BLaER1 treated with 17β-estradiol and CSF1 and Interleukin-3, amounts not matched to agents 10 nM and 100 nM (cell line): ENCODE measurements around the gene SCAMP1.

Source experiments
- H3K27ac ChIP-seq, 11 experiments: shearing (Covaris generic); formaldehyde crosslinking; 2 replicates each; pipeline ENCODE4 v1.8.1; 2022
- H3K27me3 ChIP-seq, 11 experiments: shearing (Covaris generic); formaldehyde crosslinking; 2 replicates each; pipeline ENCODE4 v1.8.1; 2022
- H3K36me3 ChIP-seq, 11 experiments: shearing (Covaris generic); formaldehyde crosslinking; 2 replicates each; pipeline ENCODE4 v1.8.1; 2022
- H3K4me1 ChIP-seq, 10 experiments: shearing (Covaris generic); formaldehyde crosslinking; 2 replicates each; pipeline ENCODE4 v1.8.1; 2022
- H3K4me2 ChIP-seq, 11 experiments: shearing (Covaris generic); formaldehyde crosslinking; 2 replicates each; pipeline ENCODE4 v1.8.1; 2022
- H3K4me3 ChIP-seq, 10 experiments: shearing (Covaris generic); formaldehyde crosslinking; 2 replicates each; pipeline ENCODE4 v1.8.1; 2022
- H3K9ac ChIP-seq, 11 experiments: shearing (Covaris generic); formaldehyde crosslinking; 2 replicates each; pipeline ENCODE4 v1.8.1; 2022
- H3K9me3 ChIP-seq, 11 experiments: shearing (Covaris generic); formaldehyde crosslinking; replicated peaks in 1 of 11; 2 replicates each; pipeline ENCODE4 v1.8.1; 2022
- H4K20me1 ChIP-seq, 11 experiments: shearing (Covaris generic); formaldehyde crosslinking; 2 replicates each; pipeline ENCODE4 v1.8.1; 2022
- Cebpa-rat ChIP-seq, 11 experiments: shearing (Covaris generic); IDR thresholded peaks; 2 replicates each; pipeline ENCODE4 v1.8.1; 2022

Gene SCAMP1

DNA sequence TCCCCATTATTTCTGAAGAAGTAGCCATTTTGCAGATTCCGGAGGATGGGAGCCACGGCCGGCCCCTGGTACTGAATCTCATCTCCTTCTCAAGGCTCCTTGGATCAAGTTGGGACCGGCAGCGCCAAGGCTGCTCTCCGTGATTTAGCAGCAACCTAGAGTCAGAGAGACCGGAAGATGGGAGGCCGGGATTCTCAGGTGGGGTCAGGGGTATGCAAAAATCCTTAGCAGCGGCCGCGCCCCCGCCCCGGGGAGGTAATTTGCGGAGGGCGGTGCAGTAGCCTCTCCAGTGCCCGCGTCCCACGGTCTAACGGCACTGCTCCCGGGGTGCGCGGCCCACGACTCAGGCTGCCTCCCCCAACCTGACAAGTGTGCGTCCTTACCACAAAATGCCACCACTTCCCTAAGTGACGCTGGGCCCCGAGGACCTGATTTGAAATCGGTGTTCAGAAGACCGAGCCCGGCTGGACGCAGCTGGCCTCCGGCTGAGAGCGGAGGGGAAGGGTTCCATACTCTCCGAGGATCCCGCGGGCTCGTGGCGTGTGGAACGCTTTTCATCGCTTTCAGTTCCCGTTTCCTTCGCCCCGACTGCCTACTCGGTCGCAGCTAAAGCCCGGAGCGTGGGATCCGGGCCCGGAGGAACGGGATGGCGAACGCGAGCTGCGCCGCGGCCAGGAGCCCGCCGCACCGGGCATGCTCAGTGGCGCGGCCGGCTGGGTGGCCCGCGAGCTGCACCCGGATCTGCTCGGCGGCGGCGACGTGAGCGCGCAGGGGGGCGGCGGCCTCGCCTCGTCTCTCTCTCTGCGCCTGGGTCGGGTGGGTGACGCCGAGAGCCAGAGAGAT is at the start of gene SCAMP1:
SCAMP1 (plus strand) TSS at position 787 of the 843 bp plus-strand sequence; CDS start at position 842, 55 bp downstream.
- peaks cover 21 to 54% (median 27%) of the 10 kb centered on the region in 10 experiments for H3K4me1 ChIP-seq
- TF ChIP-seq Cebpa-rat (IDR thresholded peaks at IDR 0.05), result no peak
- peak within 1 kb of the TSS; percentile 88 to 97 (median 94) for H3K9ac ChIP-seq
- H3K27me3 ChIP-seq, result no peaks in the 10 kb centered on the region
- peak within 1 kb of the TSS; percentile 80 to 94 (median 91) for H3K4me2 ChIP-seq
- H3K27ac ChIP-seq, result peak within 1 kb of the TSS; percentile 89 to 98 (median 95)
- peaks cover 0 to 19% (median 6%) of the 10 kb centered on the region in 11 experiments; a peak in 5 of 22 replicates for H3K36me3 ChIP-seq
- peak within 1 kb of the TSS; percentile 92 to 100 (median 94) for H3K4me3 ChIP-seq
- peaks cover 0 to 18% (median 0%) of the 10 kb centered on the region in 11 experiments; a peak in 6 of 22 replicates for H4K20me1 ChIP-seq
- H3K9me3 ChIP-seq, result no peaks in the 10 kb centered on the region

DNA sequence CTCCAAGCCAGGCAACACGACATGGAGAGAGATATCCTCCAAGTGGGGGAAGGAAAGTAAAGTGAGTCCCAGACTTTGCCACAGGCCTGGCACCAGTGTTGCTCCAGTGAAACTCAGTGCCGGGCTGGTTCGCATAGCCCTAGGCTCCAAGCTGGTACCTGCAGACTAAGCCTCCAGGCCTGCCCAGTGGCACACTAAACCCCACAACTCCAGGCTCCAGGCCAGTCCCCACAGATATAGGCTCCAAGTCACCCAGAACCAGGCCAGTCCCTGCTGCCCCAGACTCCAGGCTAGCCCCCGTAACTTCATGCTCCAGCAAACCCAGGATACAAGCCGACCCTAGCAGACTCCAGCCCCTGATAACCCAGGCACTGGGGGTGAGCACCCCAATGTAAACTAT is 42.9 kb upstream of the SCAMP1 start:
- no peaks in the 10 kb centered on the region for H4K20me1 ChIP-seq
- TF ChIP-seq Cebpa-rat (IDR thresholded peaks at IDR 0.05), result no peak
- no peaks in the 10 kb centered on the region for H3K27me3 ChIP-seq
- no peak overlapping the region for H3K27ac ChIP-seq
- H3K9ac ChIP-seq, result no peak overlapping the region
- peaks cover 0 to 18% (median 11%) of the 10 kb centered on the region in 11 experiments; a peak in 11 of 22 replicates for H3K9me3 ChIP-seq
- H3K4me3 ChIP-seq, result no peak overlapping the region
- H3K36me3 ChIP-seq, result no peaks in the 10 kb centered on the region
- no peaks in the 10 kb centered on the region for H3K4me1 ChIP-seq
- no peak overlapping the region for H3K4me2 ChIP-seq

GRCh38 chr5:78318337-78318736 is 42.1 kb upstream of the SCAMP1 start:
- H3K9ac ChIP-seq, result no peak overlapping the region
- no peaks in the 10 kb centered on the region for H3K27me3 ChIP-seq
- no peak overlapping the region for H3K4me2 ChIP-seq
- no peak overlapping the region for H3K4me3 ChIP-seq
- no peaks in the 10 kb centered on the region for H3K4me1 ChIP-seq
- H3K9me3 ChIP-seq, result peaks cover 0 to 18% (median 11%) of the 10 kb centered on the region in 11 experiments; a peak in 11 of 22 replicates
- H4K20me1 ChIP-seq, result no peaks in the 10 kb centered on the region
- H3K27ac ChIP-seq, result no peak overlapping the region
- no peaks in the 10 kb centered on the region for H3K36me3 ChIP-seq
- TF ChIP-seq Cebpa-rat (IDR thresholded peaks at IDR 0.05), result no peak

GRCh38 chr5:78320401-78320800 is 40.0 kb upstream of the SCAMP1 start:
- Histone ChIP-seq H3K9ac (no peak overlapping the region), H3K27me3 (no peaks in the 10 kb centered on the region), H3K4me3 (no peak overlapping the region), H3K4me2 (no peak overlapping the region), H3K4me1 (no peaks in the 10 kb centered on the region), H4K20me1 (no peaks in the 10 kb centered on the region), H3K27ac (no peak overlapping the region), H3K36me3 (no peaks in the 10 kb centered on the region), H3K9me3 (0 out of 22 replicates have a peak, but pooled peaks cover 0 to under 1% (median 0%) of the 10 kb centered on the region in 11 experiments)
- no peak for TF ChIP-seq Cebpa-rat (IDR thresholded peaks at IDR 0.05)

- Histone ChIP-seq H3K9ac (no peak overlapping the region), H3K9me3 (no peaks in the 10 kb centered on the region), H3K4me3 (no peak overlapping the region), H4K20me1 (no peaks in the 10 kb centered on the region), H3K4me2 (no peak overlapping the region), H3K4me1 (no peaks in the 10 kb centered on the region), H3K36me3 (no peaks in the 10 kb centered on the region), H3K27ac (no peak overlapping the region), H3K27me3 (no peaks in the 10 kb centered on the region)
- no peak for TF ChIP-seq Cebpa-rat (IDR thresholded peaks at IDR 0.05)
Measured at GRCh38 chr5:78323241-78323640, 37.2 kb upstream of the SCAMP1 start.

DNA sequence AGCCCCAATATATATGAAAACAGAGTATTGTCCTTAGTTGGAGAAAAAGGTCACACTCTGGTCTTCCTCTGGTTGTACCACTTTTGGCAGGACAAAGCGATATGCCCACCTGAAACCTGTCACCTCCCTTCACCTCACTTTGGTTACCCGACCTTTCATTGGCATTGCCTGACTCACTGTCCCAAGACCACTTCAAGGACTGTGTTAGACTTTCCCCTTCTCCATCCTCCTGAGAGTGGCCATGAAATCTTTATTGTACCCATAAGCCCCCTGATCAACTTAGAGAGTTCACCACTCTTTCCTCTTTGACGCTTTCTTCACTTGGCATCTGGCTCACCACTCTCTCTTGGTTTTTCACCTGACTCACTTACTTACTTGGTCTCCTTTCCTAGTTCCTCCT is 33.5 kb upstream of the SCAMP1 start:
- no peaks in the 10 kb centered on the region for H3K27me3 ChIP-seq
- no peak overlapping the region for H3K27ac ChIP-seq
- no peak for TF ChIP-seq Cebpa-rat (IDR thresholded peaks at IDR 0.05)
- no peak overlapping the region for H3K4me2 ChIP-seq
- H3K9ac ChIP-seq, result no peak overlapping the region
- no peaks in the 10 kb centered on the region for H3K36me3 ChIP-seq
- no peak overlapping the region for H3K4me3 ChIP-seq
- peaks cover 0 to 7% (median 0%) of the 10 kb centered on the region in 10 experiments; a peak in 2 of 20 replicates for H3K4me1 ChIP-seq
- H4K20me1 ChIP-seq, result no peaks in the 10 kb centered on the region
- H3K9me3 ChIP-seq, result no peaks in the 10 kb centered on the region

DNA sequence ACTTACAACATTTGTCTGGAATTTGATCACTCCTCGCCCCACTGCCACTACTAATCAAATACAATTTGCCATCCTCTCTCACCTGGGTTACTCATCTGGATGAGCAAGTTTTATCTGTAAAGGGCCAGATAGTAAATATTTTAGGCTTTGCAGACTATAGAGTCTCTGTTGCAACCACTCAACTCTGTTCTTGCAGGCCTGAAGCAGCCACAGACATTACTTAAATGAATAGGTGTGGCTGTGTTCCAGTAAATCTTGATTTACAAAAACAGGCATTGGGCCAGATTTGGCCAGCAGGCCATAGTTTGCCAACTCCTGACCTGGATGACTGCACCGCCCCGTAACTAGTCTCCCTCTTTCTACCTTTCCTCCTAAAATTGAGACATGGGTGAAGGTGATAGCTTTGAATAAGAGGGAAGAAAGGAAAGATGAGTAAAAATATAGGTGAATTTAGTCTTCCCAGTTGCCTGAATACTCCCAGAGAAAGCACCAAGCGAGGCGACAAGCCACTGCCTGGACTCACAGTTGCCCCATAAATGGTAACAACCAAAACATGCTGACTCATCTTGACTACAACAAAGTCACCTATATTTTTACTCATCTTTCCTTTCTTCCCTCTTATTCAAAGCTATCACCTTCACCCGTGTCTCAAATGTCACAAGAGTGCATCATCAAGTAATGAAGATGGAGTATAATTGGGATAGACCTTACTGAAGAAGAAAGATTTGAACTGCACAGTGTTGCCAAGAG is 32.5 kb upstream of the SCAMP1 start:
- TF ChIP-seq Cebpa-rat (IDR thresholded peaks at IDR 0.05), result no peak
- Histone ChIP-seq H4K20me1 (no peaks in the 10 kb centered on the region), H3K36me3 (no peaks in the 10 kb centered on the region), H3K27me3 (no peaks in the 10 kb centered on the region), H3K9me3 (no peaks in the 10 kb centered on the region), H3K4me2 (0 out of 22 replicates have a peak overlapping the region, but pooled peaks of 1 of the 11 experiments have one; percentile 9), H3K4me1 (peaks cover 0 to 7% (median 0%) of the 10 kb centered on the region in 10 experiments; a peak in 2 of 20 replicates), H3K27ac (peak overlapping the region in 1 of 11 experiments; percentile 30; a peak in 1 of 22 replicates), H3K4me3 (no peak overlapping the region), H3K9ac (no peak overlapping the region)

DNA sequence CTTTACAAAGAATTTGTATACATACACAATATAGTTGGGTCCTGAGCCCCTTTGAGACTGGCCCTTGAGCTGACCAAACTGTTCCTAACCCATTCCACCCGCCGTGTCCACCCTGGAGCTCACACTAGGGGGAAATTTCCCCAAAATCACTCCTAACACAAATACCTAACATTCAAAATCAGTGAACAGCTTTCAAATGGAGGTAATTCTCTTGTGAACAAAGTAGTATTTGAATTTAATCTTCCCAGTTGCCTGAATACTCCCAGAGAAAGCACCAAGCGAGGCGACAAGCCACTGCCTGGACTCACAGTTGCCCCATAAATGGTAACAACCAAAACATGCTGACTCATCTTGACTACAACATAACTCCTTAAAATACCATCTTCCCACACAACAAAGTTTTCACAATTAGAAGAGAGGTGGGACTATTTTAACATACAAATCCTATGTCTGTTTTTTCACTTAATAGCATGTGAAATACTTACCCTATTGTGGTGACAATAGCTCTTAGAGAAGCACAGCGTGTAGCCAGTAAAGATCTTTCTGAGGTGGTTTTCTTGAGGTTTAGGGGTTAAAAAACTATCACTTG is 31.7 kb upstream of the SCAMP1 start:
- peaks cover 0 to 7% (median 0%) of the 10 kb centered on the region in 10 experiments; a peak in 2 of 20 replicates for H3K4me1 ChIP-seq
- H3K9me3 ChIP-seq, result no peaks in the 10 kb centered on the region
- TF ChIP-seq Cebpa-rat (IDR thresholded peaks at IDR 0.05), result no peak
- H3K27me3 ChIP-seq, result no peaks in the 10 kb centered on the region
- H3K9ac ChIP-seq, result no peak overlapping the region
- no peaks in the 10 kb centered on the region for H3K36me3 ChIP-seq
- peak overlapping the region in 3 of 11 experiments; percentile 9 to 19 (median 9); a peak in 1 of 22 replicates for H3K4me2 ChIP-seq
- H3K4me3 ChIP-seq, result no peak overlapping the region
- no peaks in the 10 kb centered on the region for H4K20me1 ChIP-seq
- peak overlapping the region in 1 of 11 experiments; percentile 30; a peak in 1 of 22 replicates for H3K27ac ChIP-seq
